ENCODE data around the gene UACA.

Gene UACA

GRCh38 chr15:70789213-70789612 lies 25.9 kb upstream of the UACA start:
- H4K20me1 ChIP-seq (ENCODE audit: insufficient read depth, low read length), result no peaks in the 10 kb centered on the region
- H3K27ac ChIP-seq (ENCODE audit: low read length), result no peak overlapping the region
- H3K9me3 ChIP-seq (ENCODE audit: insufficient read depth, low read length), result no peaks in the 10 kb centered on the region
- no peaks in the 10 kb centered on the region for H3K36me3 ChIP-seq (replicated peaks; ENCODE audit: low read depth, low read length)
- H3K4me2 ChIP-seq (ENCODE audit: low read length), result no peak overlapping the region
- no peaks in the 10 kb centered on the region for H3K4me1 ChIP-seq (ENCODE audit: low read length)
- no peak overlapping the region for H2AFZ ChIP-seq (ENCODE audit: low read depth, low read length)
- peaks cover 19% of the 10 kb centered on the region for H3K27me3 ChIP-seq (ENCODE audit: low read depth, low read length)
- TF ChIP-seq CTCF (IDR thresholded peaks at IDR 0.05; ENCODE audit: low read depth, low read length), result no peak
- no peak for TF ChIP-seq EZH2phosphoT487 (IDR thresholded peaks at IDR 0.05; ENCODE audit: low read depth)
- no peak overlapping the region for H3K4me3 ChIP-seq (ENCODE audit: low read length)
- H3K79me2 ChIP-seq (ENCODE audit: low read length), result no peaks in the 10 kb centered on the region
- H3K9ac ChIP-seq (ENCODE audit: low read length), result no peak overlapping the region

DNA sequence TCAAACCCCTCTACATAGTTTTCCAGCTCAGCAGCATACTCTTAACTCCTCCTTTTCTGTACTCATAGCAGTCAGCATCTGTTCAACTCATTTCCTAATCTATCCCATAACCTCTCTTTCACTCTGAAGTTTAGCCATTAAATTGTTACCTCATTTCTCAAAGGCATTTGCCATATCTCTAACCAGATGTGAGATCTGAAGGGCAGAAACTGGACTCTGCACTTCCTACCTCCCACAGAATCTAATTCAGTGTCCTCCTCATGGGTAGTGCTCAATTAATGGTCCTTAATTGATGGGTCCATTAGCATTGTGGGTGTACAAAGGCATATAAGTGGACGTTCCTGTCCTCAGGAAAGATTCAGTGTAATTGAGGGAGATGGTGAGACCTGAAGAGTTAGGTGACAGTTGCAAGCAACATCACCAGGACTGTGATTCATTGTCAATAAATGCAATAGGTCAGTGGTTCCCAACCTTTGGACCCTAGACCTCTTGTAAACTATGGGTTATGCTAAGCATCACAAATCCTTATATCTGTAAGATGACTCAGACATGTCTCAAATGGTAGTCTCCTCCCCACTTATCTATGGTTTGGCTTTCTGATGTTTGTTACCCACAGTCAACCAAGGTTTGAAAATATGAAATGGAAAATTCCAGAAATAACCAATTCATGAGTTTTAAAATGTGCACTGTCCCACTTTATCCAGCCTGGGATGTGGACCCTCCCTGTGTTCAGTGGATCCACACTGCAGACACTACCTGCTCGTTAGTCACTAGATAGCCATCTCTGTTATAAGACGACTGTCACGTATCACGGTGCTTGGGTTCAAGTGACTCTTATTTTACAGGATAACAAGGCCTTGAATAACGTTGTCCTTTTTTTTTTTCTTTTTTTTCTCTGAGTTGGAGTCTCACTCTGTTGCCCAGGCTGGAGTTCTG lies 25.0 kb upstream of the UACA start:
- no peaks in the 10 kb centered on the region for H3K79me2 ChIP-seq (ENCODE audit: low read length)
- H3K4me1 ChIP-seq (ENCODE audit: low read length), result no peaks in the 10 kb centered on the region
- no peak for TF ChIP-seq CTCF (IDR thresholded peaks at IDR 0.05; ENCODE audit: low read depth, low read length)
- H3K4me3 ChIP-seq (ENCODE audit: low read length), result no peak overlapping the region
- H4K20me1 ChIP-seq (ENCODE audit: insufficient read depth, low read length), result no peaks in the 10 kb centered on the region
- H3K4me2 ChIP-seq (ENCODE audit: low read length), result no peak overlapping the region
- H3K36me3 ChIP-seq (replicated peaks; ENCODE audit: low read depth, low read length), result no peaks in the 10 kb centered on the region
- no peak overlapping the region for H2AFZ ChIP-seq (ENCODE audit: low read depth, low read length)
- no peak overlapping the region for H3K27ac ChIP-seq (ENCODE audit: low read length)
- H3K27me3 ChIP-seq (ENCODE audit: low read depth, low read length), result peaks cover 19% of the 10 kb centered on the region
- H3K9me3 ChIP-seq (ENCODE audit: insufficient read depth, low read length), result no peaks in the 10 kb centered on the region
- no peak overlapping the region for H3K9ac ChIP-seq (ENCODE audit: low read length)

GRCh38 chr15:70786996-70787395 lies 23.6 kb upstream of the UACA start:
- no peaks in the 10 kb centered on the region for H3K9me3 ChIP-seq (ENCODE audit: insufficient read depth, low read length)
- H4K20me1 ChIP-seq (ENCODE audit: insufficient read depth, low read length), result no peaks in the 10 kb centered on the region
- no peaks in the 10 kb centered on the region for H3K36me3 ChIP-seq (replicated peaks; ENCODE audit: low read depth, low read length)
- H3K4me1 ChIP-seq (ENCODE audit: low read length), result no peaks in the 10 kb centered on the region
- H3K27ac ChIP-seq (ENCODE audit: low read length), result no peak overlapping the region
- H3K79me2 ChIP-seq (ENCODE audit: low read length), result no peaks in the 10 kb centered on the region
- H3K9ac ChIP-seq (ENCODE audit: low read length), result no peak overlapping the region
- peaks cover 27% of the 10 kb centered on the region for H3K27me3 ChIP-seq (ENCODE audit: low read depth, low read length)
- H3K4me3 ChIP-seq (ENCODE audit: low read length), result no peak overlapping the region
- TF ChIP-seq CTCF (IDR thresholded peaks at IDR 0.05; ENCODE audit: low read depth, low read length) (no peak), EZH2phosphoT487 (IDR thresholded peaks at IDR 0.05; ENCODE audit: low read depth) (no peak)
- no peak overlapping the region for H3K4me2 ChIP-seq (ENCODE audit: low read length)
- no peak overlapping the region for H2AFZ ChIP-seq (ENCODE audit: low read depth, low read length)

- H4K20me1 ChIP-seq (ENCODE audit: insufficient read depth, low read length), result no peaks in the 10 kb centered on the region
- peaks cover 38% of the 10 kb centered on the region for H3K27me3 ChIP-seq (ENCODE audit: low read depth, low read length)
- H3K36me3 ChIP-seq (replicated peaks; ENCODE audit: low read depth, low read length), result no peaks in the 10 kb centered on the region
- H3K4me3 ChIP-seq (ENCODE audit: low read length), result no peak overlapping the region
- H3K9me3 ChIP-seq (ENCODE audit: insufficient read depth, low read length), result no peaks in the 10 kb centered on the region
- H3K4me2 ChIP-seq (ENCODE audit: low read length), result no peak overlapping the region
- H3K4me1 ChIP-seq (ENCODE audit: low read length), result no peaks in the 10 kb centered on the region
- TF ChIP-seq EZH2phosphoT487 (IDR thresholded peaks at IDR 0.05; ENCODE audit: low read depth) (no peak), CTCF (IDR thresholded peaks at IDR 0.05; ENCODE audit: low read depth, low read length) (no peak)
- no peak overlapping the region for H3K27ac ChIP-seq (ENCODE audit: low read length)
- no peaks in the 10 kb centered on the region for H3K79me2 ChIP-seq (ENCODE audit: low read length)
- no peak overlapping the region for H2AFZ ChIP-seq (ENCODE audit: low read depth, low read length)
- H3K9ac ChIP-seq (ENCODE audit: low read length), result no peak overlapping the region
These were observed 20.3 kb upstream of the UACA start for GRCh38 chr15:70783610-70784022.

Measured in OCI-LY3 (cell line).